Activated naive CD8-positive, alpha-beta T cell treated with anti-CD3 and anti-CD28 coated beads, Interleukin-2, amount 10 ng/mL, durations not matched to agents 7 days and 5 days (primary cell): Measurements from ENCODE around the gene ANKRD34C. TPM values are rescaled to one million over a fixed set of nuclear protein-coding genes. Genes with fewer than 3 reads are reported as not detected.

Experiments
- ATAC-seq: fragments of 150-1000 bp; cut with Tn5 transposase; one replicate; pipeline ENCODE4 v1.10.0; 2021; ENCODE audit warnings: low read depth, moderate library complexity
- POLR2A ChIA-PET: fragments of 350-600 bp; sonication (Branson Sonifier 250); formaldehyde crosslinking; loops from one replicate; lab custom pipeline; 2021; ENCODE audit warnings: antibody characterized with exemption; lab: Charles Lee
- DNase-seq: peaks from one replicate; pipeline ENCODE4 v3.0.0; 2021
- H3K27ac Mint-ChIP-seq: one replicate; pipeline ENCODE4 v1.8.0; 2022; ENCODE audit warnings: mild to moderate bottlenecking, mixed read lengths
- H3K27me3 Mint-ChIP-seq: one replicate; pipeline ENCODE4 v1.8.0; 2022; ENCODE audit warnings: mild to moderate bottlenecking, moderate library complexity, mixed read lengths
- H3K36me3 Mint-ChIP-seq: one replicate; pipeline ENCODE4 v1.8.0; 2021; ENCODE audit warnings: mild to moderate bottlenecking, mixed read lengths
- H3K4me1 Mint-ChIP-seq: one replicate; pipeline ENCODE4 v1.8.0; 2021; ENCODE audit warnings: mixed read lengths
- H3K4me3 Mint-ChIP-seq: one replicate; pipeline ENCODE4 v1.8.0; 2022; ENCODE audit warnings: mild to moderate bottlenecking, moderate library complexity, mixed read lengths
- H3K9me3 Mint-ChIP-seq: one replicate; pipeline ENCODE4 v1.8.0; 2021; ENCODE audit warnings: mixed read lengths
- total RNA-seq, 2 experiments: library from RNA; stranded (reverse); gene quantifications; one replicate each; pipeline ENCODE4 v1.2.3, GENCODE V29; 2021

ANKRD34C gene
- total RNA-seq, 2 experiments from 2014 or later = not detected

DNA sequence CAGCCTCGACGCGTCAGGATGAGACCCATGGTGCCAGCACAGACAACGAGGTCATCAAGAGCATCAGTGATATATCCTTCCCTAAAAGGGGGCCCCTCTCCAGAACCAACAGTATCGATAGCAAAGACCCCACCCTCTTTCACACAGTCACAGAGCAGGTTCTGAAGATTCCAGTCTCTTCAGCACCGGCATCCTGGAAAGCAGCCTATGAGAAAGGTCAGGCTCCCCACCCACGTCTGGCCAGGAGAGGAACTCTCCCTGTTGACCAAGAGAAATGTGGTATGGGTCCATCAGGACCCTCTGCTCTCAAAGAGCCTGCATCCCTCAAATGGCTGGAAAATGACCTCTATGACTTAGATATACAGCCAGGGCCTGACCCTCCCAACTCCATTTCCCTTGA lies 11.6 kb downstream of the ANKRD34C start:
- POLR2A ChIA-PET = no interaction called here
- H3K4me1 Mint-ChIP-seq = peaks cover 4% of the 10 kb centered on the region
- H3K27ac Mint-ChIP-seq = no peak overlapping the region
- peaks cover 17% of the 10 kb centered on the region for H3K27me3 Mint-ChIP-seq
- ATAC-seq (no peak), DNase-seq (no peak)
- H3K36me3 Mint-ChIP-seq = no peaks in the 10 kb centered on the region
- H3K9me3 Mint-ChIP-seq = no peaks in the 10 kb centered on the region
- no peak overlapping the region for H3K4me3 Mint-ChIP-seq

DNA sequence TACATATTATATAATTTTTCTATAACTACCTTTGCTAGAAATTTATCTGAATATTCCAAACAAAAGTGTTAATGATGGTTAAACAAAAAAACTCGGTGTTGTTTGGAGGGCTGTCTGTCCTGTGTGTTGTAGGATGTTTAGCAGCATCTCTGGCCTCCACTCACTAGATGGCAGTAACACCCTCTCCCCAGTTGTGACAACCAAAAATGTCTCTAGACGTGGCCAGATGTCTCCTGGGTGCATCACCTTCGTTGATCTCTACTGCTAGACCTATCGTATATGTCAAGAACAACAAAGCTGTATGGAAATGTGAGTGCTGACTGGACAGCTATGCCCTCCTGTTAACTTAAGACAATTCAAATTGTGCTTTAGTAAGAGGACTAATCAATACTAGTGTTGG lies 14.1 kb downstream of the ANKRD34C start:
- H3K27ac Mint-ChIP-seq = no peak overlapping the region
- no peaks in the 10 kb centered on the region for H3K36me3 Mint-ChIP-seq
- H3K4me1 Mint-ChIP-seq = no peaks in the 10 kb centered on the region
- H3K9me3 Mint-ChIP-seq = no peaks in the 10 kb centered on the region
- no peak overlapping the region for H3K4me3 Mint-ChIP-seq
- POLR2A ChIA-PET = no interaction called here
- peaks cover 31% of the 10 kb centered on the region for H3K27me3 Mint-ChIP-seq
- no peak for DNase-seq
- no peak for ATAC-seq

DNA sequence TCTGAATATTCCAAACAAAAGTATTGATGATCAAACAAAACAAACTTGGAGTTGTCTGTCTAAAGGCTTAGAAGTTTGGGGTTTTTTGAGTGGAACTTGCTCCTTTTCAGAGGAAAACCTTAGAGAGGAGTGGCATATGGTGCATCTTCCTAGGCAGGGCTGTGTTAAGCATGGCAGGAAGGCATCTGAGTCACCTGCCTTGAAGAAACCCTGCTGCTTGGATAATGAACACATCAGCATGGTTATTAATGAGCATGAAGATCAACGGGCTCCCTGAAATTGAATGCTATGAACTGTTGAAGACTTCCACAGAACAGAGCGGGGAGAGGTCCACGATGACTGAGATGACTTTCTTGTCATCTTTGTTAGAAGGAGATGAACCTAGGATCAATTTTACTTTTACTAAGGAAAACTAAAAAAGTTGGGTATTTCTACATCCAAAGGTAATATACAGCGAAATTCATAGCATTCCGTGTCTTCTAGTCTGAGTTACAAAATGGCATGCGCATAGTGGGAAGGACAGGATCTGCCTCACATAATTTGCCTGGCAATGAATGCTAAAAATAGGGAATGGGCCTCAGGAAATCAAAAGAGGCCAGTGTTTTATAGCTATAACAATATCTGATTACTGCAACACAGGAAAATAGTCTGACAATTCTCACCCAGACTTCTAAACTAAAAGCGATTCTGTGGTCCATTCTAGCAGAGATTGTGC lies 16.8 kb downstream of the ANKRD34C start:
- DNase-seq (no peak), ATAC-seq (no peak)
- POLR2A ChIA-PET = no interaction called here
- Mint-ChIP-seq H3K27ac (no peak overlapping the region), H3K9me3 (no peaks in the 10 kb centered on the region), H3K27me3 (peaks cover 54% of the 10 kb centered on the region), H3K36me3 (no peaks in the 10 kb centered on the region), H3K4me1 (no peaks in the 10 kb centered on the region), H3K4me3 (no peak overlapping the region)

DNA sequence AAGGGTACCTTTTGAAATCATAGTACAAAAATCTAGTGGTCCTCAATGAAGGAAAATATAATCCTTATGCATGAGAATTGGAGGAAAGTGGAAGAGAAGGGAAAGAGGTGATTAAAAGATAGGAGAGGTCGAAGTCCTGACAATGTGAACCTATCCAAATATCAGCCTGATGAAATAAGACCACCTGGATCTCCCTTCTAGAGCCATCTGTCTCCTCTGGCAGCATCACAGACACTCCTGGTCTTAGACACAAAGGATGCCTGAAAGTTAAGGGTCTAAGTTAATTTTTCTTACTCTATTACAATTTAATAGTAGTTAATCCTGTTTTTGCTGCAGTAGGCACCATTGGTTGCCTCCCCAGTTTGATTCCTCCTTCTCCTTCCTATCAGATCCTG lies 17.3 kb downstream of the ANKRD34C start:
- Mint-ChIP-seq H3K4me3 (no peak overlapping the region), H3K36me3 (no peaks in the 10 kb centered on the region), H3K27ac (no peak overlapping the region), H3K4me1 (no peaks in the 10 kb centered on the region), H3K9me3 (no peaks in the 10 kb centered on the region), H3K27me3 (peaks cover 59% of the 10 kb centered on the region)
- POLR2A ChIA-PET = no interaction called here
- DNase-seq (no peak), ATAC-seq (no peak)

DNA sequence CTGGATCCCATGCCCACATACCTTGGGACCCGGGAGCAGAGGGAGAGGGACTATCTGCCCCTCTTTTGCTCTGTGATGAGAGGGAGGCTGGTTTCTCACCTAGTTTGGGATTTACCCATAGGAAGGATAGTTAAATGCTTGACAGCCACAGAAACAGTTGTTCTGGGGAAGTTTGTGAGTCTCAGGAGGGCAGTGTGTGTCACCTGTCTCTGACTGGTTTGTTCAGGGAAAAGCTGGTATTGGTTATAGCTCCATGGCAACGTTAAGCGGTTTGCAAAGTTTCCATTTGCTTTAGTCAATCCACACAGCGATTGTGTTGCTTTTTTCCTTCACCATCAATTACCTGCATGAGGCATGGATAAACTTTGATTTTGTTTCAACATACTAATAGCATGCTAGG lies 24.7 kb downstream of the ANKRD34C start:
- H3K4me3 Mint-ChIP-seq = no peak overlapping the region

DNA sequence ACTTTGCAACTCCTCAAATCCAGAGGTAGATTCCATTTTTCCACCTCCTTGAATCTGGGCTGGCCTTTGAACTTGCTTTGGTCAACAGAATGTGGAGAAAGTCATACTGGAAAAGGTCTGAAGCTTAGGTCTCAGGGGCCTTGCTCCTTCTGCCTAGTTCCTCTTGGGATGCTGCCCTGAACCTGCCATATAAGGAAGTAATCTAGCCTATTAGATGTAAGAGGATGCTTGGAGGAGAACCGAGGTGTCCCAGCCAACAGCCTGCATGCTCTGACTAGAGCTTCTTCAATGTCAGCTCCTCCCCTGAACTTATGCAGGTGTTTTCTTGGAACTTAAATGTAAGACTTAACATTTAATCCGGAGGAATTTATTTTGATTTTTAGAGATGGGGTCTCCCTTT lies 26.4 kb downstream of the ANKRD34C start:
- H3K4me1 Mint-ChIP-seq = peaks cover 27% of the 10 kb centered on the region
- peaks cover 9% of the 10 kb centered on the region for H3K36me3 Mint-ChIP-seq
- peaks cover 52% of the 10 kb centered on the region for H3K27me3 Mint-ChIP-seq
- DNase-seq (no peak), ATAC-seq (no peak)
- no peak overlapping the region for H3K27ac Mint-ChIP-seq
- H3K9me3 Mint-ChIP-seq = no peaks in the 10 kb centered on the region
- H3K4me3 Mint-ChIP-seq = no peak overlapping the region
- POLR2A ChIA-PET = interaction anchor here (0.5 kb wide), 1 partner anchor 693 kb away, joined by 10 read pairs; no protein-coding TSS in a partner anchor

More for the DNA sequence above, 24.7 kb downstream of the ANKRD34C start:
- POLR2A ChIA-PET = no interaction called here
- no peaks in the 10 kb centered on the region for H3K9me3 Mint-ChIP-seq
- H3K27ac Mint-ChIP-seq = no peak overlapping the region
- peaks cover 2% of the 10 kb centered on the region for H3K36me3 Mint-ChIP-seq
- DNase-seq = no peak
- H3K27me3 Mint-ChIP-seq = peaks cover 64% of the 10 kb centered on the region
- peaks cover 13% of the 10 kb centered on the region for H3K4me1 Mint-ChIP-seq
- no peak for ATAC-seq

DNA sequence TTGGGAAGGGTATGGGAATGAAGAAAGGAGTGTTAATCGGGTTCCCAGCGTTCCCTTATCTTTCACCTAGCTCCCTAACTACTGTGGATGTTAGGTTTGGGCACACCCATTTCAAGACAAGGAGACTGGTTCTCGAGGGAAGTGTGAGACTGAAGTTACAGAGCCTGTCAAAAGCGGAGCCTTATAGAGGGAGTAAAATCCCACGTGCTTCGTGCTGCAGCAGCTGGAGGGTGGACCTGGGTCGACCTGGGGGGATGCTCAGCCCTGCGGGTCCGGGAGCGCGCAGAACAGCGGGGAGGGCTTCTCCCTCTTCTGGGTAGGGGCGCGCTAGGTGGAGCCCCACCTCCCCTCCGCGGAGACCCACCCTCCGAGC lies 28.1 kb downstream of the ANKRD34C start:
- DNase-seq = no peak
- Mint-ChIP-seq H3K27ac (no peak overlapping the region), H3K4me3 (peak overlapping the region; percentile 83), H3K9me3 (no peaks in the 10 kb centered on the region), H3K36me3 (peaks cover 21% of the 10 kb centered on the region), H3K27me3 (peaks cover 38% of the 10 kb centered on the region), H3K4me1 (peaks cover 29% of the 10 kb centered on the region)
- ATAC-seq = peak; percentile 31
- POLR2A ChIA-PET = interaction anchor here (0.7 to 1.6 kb wide), 3 partner anchors 8 to 27 kb away, joined by 3 to 4 read pairs (median 3); no protein-coding TSS in a partner anchor

DNA sequence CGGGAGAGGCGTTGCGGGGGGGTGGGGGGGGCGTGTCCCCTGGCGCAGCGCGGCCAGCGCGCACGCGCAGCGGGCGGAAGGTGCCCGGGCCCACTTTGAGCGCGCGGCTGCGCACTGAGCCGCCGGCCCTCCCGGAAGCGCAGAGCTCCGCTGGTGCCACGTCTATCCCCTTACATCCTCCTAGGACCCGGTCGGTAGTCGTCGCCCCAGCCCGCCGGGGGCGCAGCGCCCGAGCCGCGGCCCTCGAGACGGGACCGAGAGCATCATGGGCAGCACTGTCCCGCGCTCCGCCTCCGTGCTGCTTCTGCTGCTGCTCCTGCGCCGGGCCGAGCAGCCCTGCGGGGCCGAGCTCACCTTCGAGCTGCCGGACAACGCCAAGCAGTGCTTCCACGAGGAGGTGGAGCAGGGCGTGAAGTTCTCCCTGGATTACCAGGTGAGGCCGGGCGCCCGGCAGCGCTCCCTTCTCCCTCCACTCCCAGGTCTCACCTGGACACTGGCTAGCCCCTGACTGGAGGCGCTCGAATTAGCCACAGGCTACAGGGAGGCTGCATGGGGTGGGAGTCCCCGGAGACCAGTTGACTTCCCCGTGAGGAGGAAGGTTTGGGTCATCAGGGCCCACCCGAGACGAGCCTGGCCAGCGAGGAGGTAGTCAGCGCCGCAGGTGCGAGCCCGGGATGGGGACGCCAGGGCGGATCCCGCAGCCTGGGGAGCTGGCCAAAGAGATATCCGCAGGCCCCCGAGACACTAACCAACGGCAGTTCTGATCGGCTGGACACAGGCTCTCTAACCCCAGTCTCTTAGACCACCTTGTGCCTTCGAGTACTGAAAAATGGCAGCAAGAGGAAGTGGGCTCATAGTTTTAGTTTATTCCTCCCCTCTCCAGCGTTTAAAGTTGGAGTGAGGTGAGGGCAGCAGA lies 28.7 kb downstream of the ANKRD34C start, which contains the start of gene TMED3:
TSS of gene TMED3 (plus strand) at position 128 of the 916 bp plus-strand sequence. CDS start at position 266, 138 bp downstream.
- Mint-ChIP-seq H3K4me3 (peak within 1 kb of the TSS; percentile 88), H3K4me1 (peaks cover 29% of the 10 kb centered on the region), H3K27me3 (peaks cover 32% of the 10 kb centered on the region), H3K9me3 (no peaks in the 10 kb centered on the region), H3K27ac (peak within 1 kb of the TSS; percentile 86), H3K36me3 (peaks cover 23% of the 10 kb centered on the region)
- POLR2A ChIA-PET = interaction anchor here (0.6 to 1.6 kb wide), 4 partner anchors 9 to 387 kb away, joined by 3 to 4 read pairs (median 4); no protein-coding TSS in a partner anchor
- ATAC-seq (peak; percentile 99), DNase-seq (peak; percentile 86)

DNA sequence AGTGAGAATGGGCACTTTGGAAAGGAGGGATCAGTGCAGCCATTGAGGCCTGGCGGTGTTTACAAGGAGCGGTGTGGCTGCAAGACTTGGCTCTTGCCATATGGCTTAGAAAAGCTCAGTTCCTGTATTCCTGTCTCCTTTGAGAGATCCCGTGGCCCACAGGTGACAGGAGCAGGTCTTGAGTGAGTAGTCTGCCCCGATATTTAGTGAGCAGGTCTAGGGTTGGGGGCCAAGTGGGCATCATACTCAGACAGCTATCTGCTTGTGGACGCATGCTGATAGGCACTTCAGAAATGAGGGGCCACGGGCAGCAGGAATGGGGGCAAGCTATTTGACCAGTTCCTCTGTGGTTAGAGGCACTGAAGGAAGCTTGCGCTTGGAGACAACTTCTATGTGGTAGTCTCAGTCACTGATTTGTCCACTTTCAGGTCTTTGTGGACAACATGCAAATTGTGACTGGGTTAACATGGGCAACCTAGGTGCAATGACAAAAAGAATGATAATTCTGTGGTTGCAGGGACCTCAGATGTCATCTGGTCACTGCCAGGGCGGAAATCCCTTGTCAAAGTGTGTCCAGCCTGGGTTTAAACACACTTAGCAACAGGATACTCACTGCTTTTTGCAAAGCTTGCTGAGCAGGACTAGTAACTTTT lies 29.5 kb downstream of the ANKRD34C start:
- DNase-seq (no peak), ATAC-seq (no peak)
- peaks cover 31% of the 10 kb centered on the region for H3K27me3 Mint-ChIP-seq
- H3K4me3 Mint-ChIP-seq = peak overlapping the region; percentile 88
- peaks cover 29% of the 10 kb centered on the region for H3K36me3 Mint-ChIP-seq
- peaks cover 31% of the 10 kb centered on the region for H3K4me1 Mint-ChIP-seq
- POLR2A ChIA-PET = interaction anchor here (0.6 kb wide), 1 partner anchor 388 kb away, joined by 4 read pairs; no protein-coding TSS in a partner anchor
- H3K9me3 Mint-ChIP-seq = no peaks in the 10 kb centered on the region
- H3K27ac Mint-ChIP-seq = peak overlapping the region; percentile 86

DNA sequence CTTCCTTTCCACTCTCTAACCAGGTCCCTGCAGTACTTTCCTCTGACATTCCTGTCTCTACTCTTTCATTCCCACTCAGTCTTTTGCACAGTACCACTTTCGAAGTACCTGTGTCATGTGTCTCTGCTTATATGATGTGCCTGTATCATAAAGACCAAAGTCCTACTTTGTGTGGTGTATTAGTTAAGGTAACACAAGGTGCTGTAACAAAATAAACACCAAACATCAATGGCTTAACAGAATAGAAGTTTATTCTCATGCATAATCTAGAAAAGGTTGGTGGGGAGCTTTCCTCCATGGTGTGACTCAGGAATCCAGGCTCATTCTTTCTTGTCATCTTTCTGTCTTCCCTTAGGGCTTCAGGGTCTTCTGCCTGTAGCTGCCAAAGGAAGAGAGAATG lies 31.7 kb downstream of the ANKRD34C start:
- no peaks in the 10 kb centered on the region for H3K9me3 Mint-ChIP-seq
- POLR2A ChIA-PET = no interaction called here
- H3K4me1 Mint-ChIP-seq = peaks cover 43% of the 10 kb centered on the region
- H3K27me3 Mint-ChIP-seq = peaks cover 13% of the 10 kb centered on the region
- H3K4me3 Mint-ChIP-seq = no peak overlapping the region
- H3K27ac Mint-ChIP-seq = no peak overlapping the region
- H3K36me3 Mint-ChIP-seq = peaks cover 47% of the 10 kb centered on the region
- DNase-seq (no peak), ATAC-seq (no peak)

DNA sequence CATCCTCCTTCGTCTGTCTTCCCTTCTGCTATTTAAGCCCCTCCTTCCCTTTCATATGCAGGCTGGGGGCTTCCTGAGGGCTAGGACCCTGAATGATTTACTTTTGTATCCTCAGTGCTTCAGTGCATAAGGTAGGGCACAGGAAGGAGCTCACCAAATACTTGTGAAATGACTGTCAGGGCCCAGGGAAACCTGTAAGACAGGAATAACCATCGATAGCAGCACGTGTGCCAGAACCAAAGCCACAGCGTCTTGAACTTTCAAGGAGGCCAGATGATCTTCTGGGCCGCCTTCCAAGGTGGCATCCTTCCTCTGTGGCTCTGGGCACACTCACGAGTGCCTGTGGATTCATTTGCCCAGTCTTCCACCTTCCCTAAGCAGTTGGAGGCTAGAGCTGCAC lies 32.3 kb downstream of the ANKRD34C start:
- Mint-ChIP-seq H3K27me3 (peaks cover 7% of the 10 kb centered on the region), H3K36me3 (peaks cover 52% of the 10 kb centered on the region), H3K4me1 (peaks cover 47% of the 10 kb centered on the region), H3K27ac (no peak overlapping the region), H3K4me3 (no peak overlapping the region), H3K9me3 (no peaks in the 10 kb centered on the region)
- no peak for ATAC-seq
- no peak for DNase-seq
- POLR2A ChIA-PET = no interaction called here

DNA sequence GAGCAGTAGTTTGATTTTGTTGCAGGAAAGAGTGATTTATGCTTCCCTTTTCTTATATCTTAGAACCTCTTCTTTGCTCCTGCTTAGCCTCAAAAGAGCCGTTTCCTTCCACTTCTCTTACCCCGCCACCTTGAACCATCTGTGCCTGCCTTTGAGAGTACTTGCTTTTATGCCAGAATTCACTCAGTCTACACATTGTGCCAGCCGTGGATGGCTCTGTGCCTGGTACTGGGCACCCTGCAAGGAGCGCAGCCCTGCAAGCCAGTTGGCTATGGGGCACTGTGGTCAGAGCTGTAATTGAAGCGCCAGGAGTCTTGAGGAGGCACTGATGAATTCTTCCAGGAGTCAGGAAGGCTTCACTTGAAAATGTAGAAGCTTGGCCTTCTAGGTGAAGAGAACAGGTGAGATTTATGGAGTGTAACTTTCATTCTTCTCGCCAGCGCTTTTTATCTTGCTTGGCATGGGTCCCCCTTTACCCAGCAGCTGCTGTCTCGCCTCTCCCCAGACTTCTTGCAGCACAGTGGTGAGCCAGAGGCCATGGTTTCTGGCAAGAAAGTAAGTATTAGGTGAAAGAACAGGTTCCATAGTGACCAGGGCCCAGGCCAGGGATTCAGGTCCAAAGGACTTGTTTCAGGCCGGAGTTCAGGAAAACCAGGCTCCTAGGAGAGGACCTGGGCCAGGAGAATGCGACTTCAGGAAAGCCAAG lies 33.3 kb downstream of the ANKRD34C start:
- peaks cover 40% of the 10 kb centered on the region for H3K4me1 Mint-ChIP-seq
- H3K4me3 Mint-ChIP-seq = no peak overlapping the region

More for the DNA sequence above, 33.3 kb downstream of the ANKRD34C start:
- no peaks in the 10 kb centered on the region for H3K27me3 Mint-ChIP-seq
- no peaks in the 10 kb centered on the region for H3K9me3 Mint-ChIP-seq
- POLR2A ChIA-PET = no interaction called here
- DNase-seq (no peak), ATAC-seq (no peak)
- peaks cover 52% of the 10 kb centered on the region for H3K36me3 Mint-ChIP-seq
- no peak overlapping the region for H3K27ac Mint-ChIP-seq
